IPS-NIHi7 (cell line): ENCODE data around the gene PRR19.

Experiments used
- DNase-seq: peaks from one replicate; pipeline ENCODE4 v3.0.0; 2012; ENCODE audit warnings: mixed read lengths; ENCODE audit errors: extremely low spot score

PRR19 gene

DNA sequence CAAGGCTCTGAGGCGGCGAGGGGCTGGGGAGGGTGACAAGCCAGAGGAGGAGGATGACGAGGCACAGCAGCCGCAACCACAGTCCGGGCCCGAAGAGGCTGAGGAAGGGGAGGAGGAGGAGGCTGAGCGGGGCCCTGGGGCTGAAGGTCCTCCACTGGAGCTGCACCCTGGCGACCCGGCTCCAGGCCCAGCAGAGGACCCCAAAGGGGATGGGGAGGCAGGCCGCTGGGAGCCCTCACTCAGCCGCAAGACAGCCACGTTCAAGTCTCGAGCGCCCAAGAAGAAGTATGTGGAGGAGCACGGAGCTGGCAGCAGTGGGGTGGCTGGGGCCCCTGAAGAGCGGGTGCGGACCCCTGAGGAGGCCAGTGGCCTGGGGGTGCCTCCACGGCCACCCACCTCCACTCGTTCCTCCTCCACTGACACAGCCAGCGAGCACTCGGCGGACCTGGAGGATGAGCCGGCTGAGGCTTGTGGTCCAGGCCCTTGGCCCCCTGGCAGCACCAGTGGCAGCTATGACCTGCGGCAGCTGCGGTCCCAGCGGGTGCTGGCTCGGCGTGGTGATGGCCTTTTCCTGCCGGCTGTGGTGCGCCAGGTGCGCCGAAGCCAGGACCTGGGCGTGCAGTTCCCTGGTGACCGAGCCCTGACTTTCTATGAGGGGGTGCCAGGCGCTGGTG lies 29.9 kb upstream of the PRR19 start:
- no peak for DNase-seq

DNA sequence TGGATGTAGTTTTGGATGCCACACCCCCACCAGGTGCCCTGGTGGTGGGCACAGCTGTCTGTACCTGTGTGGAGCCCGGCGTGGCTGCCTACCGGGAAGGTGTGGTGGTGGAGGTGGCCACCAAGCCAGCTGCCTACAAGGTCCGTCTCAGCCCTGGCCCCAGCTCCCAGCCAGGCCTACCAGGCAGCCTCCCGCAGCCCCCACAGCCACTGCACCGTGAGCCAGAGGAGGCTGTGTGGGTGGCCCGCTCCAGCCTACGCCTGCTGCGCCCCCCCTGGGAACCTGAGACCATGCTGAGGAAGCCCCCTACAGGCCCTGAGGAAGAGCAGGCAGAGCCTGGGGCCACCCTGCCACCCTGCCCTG lies 29.4 kb upstream of the PRR19 start:
- no peak for DNase-seq

DNA sequence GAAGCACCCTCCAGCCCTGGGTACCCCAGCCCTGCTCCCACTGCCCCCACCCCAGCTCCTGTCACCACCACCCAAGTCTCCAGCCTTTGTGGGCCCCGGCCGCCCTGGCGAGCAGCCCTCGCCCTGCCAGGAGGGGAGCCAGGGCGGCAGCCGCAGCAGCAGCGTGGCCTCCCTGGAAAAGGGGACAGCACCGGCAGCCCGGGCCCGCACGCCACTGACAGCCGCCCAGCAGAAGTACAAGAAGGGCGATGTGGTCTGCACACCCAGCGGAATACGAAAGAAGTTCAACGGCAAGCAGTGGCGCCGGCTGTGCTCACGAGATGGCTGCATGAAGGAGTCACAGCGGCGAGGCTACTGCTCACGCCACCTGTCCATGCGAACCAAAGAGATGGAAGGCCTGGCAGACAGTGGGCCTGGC lies 28.9 kb upstream of the PRR19 start:
- DNase-seq: no peak

DNA sequence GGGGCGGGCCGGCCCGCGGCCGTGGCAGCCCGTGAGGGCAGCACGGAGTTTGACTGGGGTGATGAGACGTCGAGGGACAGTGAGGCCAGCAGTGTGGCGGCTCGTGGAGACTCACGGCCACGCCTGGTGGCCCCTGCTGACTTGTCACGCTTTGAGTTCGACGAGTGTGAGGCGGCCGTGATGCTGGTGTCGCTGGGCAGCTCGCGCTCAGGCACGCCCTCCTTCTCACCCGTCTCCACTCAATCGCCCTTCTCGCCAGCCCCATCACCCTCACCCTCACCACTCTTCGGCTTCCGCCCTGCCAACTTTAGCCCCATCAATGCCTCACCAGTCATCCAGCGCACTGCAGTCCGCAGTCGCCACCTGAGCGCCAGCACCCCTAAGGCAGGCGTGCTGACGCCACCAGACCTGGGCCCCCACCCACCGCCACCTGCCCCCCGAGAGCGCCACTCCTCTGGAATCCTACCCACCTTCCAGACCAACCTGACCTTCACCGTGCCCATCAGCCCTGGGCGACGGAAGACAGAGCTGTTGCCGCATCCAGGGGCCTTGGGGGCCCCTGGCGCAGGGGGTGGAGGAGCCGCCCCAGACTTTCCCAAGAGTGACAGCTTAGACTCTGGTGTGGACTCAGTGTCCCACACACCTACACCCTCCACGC lies 28.4 kb upstream of the PRR19 start:
- no peak for DNase-seq

DNA sequence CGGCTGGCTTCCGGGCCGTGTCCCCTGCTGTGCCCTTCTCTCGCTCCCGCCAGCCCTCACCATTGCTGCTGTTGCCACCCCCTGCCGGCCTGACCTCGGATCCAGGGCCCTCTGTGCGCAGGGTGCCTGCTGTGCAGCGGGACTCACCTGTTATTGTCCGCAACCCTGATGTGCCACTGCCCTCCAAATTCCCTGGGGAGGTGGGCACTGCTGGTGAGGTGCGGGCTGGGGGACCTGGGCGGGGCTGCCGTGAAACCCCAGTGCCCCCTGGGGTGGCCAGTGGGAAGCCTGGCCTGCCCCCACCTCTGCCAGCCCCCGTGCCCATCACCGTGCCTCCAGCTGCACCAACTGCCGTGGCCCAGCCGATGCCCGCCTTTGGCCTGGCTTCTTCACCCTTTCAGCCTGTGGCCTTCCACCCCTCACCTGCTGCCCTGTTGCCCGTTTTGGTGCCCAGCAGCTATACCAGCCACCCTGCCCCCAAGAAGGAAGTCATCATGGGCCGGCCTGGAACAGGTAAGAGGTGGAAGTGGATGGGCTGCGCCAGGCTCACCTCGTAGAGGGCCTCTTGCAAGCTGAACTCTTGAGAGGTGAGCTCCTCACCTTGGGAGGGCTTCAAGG lies 27.8 kb upstream of the PRR19 start:
- no peak for DNase-seq

- no peak for DNase-seq
These were observed 26.8 kb upstream of the PRR19 start for GRCh38 chr19:42275103-42275502.

- DNase-seq: no peak
These were observed 26.4 kb upstream of the PRR19 start for GRCh38 chr19:42275517-42275916.

- DNase-seq: no peak
These were observed 25.6 kb upstream of the PRR19 start for GRCh38 chr19:42276284-42276683.

- DNase-seq: no peak
These were observed 25.1 kb upstream of the PRR19 start for GRCh38 chr19:42276821-42277220.

- no peak for DNase-seq
These were observed 24.0 kb upstream of the PRR19 start for GRCh38 chr19:42277821-42278451.

DNA sequence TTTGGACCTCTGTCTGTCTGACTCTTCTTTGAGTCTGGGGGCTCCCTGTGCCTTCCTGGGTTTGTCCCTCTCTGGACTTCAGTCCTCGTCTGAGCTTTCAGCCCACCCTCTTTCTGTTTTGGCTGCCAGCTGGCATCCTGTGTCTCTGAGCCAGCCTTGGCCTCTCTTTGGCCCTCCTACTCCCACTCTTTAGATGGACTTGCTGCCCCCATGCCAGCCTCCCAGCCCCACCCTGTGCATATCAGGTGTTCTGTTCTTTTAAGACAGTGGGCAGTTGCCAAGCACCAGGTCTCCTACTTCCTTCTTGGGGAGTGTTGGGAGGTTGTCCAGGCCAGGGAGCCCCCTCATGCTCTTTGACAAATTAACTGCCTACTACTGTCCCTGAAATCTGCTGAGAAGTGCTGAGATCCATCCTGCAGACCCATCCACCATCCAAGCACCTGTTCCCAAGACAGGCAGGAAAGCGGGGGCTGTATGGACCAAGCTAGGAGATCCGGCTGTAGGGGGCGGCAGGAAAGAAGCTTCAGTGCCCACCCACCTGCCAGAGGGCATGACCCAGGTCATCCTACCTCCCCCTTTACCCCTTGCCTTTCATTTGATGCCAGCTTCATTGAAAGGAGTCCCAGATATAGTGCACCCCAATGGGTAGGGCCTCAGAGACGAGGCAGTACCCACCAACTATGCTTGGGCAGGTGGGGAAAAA lies 23.3 kb upstream of the PRR19 start:
- DNase-seq: no peak

- no peak for DNase-seq
These were observed 22.6 kb upstream of the PRR19 start for GRCh38 chr19:42279155-42279901.

GRCh38 chr19:42279902-42280814 lies 21.8 kb upstream of the PRR19 start:
- peak; percentile 91 for DNase-seq

DNA sequence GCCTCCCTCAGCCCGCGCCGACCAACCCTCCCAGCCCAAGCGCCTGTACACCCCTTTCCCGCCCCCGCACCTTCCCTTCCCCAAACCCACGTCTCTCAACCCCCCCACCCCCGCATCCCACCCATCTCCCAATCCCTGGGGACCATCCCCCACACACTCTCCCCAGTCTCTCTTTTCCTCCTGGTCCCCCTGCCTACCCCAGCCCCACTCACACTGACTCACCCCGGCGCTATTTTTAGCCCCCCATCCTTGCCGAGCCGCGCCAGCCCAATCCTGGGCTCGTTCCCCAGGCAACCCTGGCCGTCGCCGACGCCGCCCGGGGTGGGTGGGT lies 21.2 kb upstream of the PRR19 start:
- DNase-seq: no peak

GRCh38 chr19:42281146-42281826 lies 20.6 kb upstream of the PRR19 start:
- no peak for DNase-seq

DNA sequence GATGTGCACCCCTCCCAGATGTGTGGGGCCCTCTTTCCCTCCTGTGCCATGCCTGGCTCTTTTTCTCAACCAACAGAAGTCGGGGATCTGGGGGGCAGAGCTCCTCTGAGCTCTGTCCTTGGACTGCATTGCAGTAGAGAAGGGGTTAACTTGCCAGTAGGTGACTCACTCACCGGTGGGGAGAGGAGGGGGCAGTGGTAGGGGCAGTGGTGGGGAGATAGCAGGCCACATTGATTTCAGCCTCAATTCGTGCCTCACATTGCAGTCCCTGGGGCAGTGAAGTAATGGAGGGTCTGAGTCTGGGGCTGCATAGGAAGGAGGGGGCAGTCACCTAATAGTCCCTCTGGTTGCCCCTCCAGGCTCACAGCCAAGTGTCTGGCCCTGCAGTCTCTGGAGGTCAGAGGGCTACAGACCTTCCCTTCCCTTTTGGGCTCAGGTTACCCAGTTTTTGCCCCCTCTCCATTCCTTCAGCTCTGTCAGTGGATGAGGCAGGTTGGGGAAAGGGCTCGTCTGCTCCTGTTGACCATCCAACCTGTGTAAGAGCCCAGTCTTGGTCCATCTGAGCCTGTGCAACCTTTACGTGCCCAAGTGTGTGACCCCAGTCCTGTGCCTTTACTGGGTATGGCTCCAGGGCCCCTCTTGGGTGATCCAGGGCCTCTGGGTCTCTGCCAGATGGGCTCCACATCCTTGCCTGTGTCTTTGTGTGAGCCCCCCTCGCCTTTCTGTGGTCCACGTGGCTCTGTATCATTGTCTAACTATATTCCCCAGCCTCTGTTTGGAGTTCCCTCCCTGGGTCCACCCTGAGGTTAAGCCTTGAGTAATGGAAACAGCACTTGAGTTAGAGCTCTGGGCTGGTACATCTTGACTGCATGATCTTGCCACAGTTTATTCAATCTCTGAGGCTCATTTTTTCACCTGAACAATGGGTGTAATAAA lies 19.8 kb upstream of the PRR19 start:
- peak; percentile 66 for DNase-seq

- no peak for DNase-seq
These were observed 19.1 kb upstream of the PRR19 start for GRCh38 chr19:42282819-42283187.

- DNase-seq: peak; percentile 92
These were observed 18.5 kb upstream of the PRR19 start for GRCh38 chr19:42283188-42284065.
